SW480 (cell line): Measurements from ENCODE around the gene TMEM250.
A peak's percentile ranks its signal among the peaks of the same experiment; 100 is the strongest.

ENCODE experiments used
- DNase-seq: peaks from one replicate; pipeline ENCODE4 v3.0.0-alpha.2; 2016; ENCODE audit warnings: low spot score

The TMEM250 gene

DNA sequence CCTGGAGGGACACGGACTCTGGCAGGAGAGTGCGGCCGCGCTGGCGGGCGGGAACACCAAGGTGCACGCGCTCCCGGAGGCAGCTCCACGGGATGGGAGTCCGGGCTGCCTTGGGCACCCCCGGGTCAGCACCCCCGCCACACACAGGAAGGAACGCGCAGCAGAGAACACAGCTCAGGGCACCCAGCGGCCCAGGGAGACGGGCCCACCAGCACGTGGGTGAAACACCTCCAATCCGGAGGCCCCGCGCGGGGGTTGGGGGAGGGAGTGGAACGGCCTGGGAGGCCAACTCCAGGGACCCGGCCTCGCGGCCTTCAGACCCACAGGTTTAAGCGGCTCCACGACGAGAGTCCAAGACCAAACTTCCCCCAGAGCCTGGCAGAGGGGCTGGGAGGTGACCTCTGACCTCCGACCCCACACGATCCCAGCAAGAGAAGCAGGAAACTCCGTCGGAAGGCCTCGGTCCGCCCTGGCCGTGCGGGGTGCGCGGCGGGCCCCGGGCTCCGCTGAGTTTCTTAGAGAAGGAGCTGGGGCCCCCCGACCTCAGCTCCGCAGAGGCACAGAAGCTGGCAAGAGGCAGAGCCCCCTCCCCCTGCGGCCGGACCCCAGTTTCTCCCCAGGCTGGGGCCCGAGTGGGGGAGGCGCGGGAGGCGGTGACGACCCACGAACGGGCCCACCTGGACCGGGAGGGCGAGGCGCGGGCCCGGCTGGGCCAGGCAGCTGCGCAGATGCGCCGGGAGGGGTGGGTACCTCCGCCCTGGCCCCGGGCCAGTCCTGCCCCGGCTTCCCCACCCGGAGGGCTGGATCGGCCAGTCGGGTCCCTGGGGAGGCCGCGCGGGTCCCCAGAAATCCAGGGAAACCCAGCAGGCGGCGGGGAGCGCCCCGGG, 24.4 kb downstream of the TMEM250 start:
- peak; percentile 72 for DNase-seq

GRCh38 chr9:136093346-136093986, 25.2 kb downstream of the TMEM250 start:
- DNase-seq: peak; percentile 42

DNA sequence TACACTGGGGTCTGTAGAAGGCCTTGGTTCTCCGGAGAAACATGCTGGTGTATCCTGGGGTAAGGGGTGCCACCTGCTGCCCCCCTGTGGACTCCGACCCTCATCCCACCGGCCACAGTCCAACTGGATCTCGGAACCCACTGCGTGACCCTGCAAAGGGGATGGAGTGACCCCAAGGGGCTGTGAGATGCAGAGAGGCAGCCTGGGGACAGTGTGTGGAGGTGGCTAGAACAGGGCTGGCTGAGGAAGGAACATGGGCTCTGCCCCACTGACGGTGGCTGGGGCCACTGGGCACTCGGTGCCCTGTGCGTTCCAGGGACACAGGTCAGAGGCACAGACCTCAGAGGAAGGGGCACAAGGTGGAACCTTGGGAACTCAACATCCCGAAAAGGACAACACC, 25.9 kb downstream of the TMEM250 start:
- no peak for DNase-seq

DNA sequence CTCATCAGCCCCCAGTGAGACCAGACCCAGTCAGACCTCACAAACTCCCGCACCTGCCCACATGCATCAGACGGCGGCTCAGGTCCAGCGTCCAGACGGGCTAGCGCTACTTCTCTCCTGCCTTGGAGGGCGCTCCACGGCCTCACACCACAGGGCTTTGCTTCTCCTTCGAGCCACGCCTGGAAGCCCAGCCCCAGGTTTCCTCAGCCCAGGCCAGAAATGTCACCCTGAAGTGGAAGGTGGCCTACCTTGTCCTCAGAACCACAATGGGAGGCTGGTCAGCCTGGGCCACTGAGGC, 26.4 kb downstream of the TMEM250 start:
- DNase-seq: no peak

GRCh38 chr9:136091582-136092352, 26.9 kb downstream of the TMEM250 start:
- no peak for DNase-seq

GRCh38 chr9:136090768-136091581, 27.7 kb downstream of the TMEM250 start:
- no peak for DNase-seq

DNA sequence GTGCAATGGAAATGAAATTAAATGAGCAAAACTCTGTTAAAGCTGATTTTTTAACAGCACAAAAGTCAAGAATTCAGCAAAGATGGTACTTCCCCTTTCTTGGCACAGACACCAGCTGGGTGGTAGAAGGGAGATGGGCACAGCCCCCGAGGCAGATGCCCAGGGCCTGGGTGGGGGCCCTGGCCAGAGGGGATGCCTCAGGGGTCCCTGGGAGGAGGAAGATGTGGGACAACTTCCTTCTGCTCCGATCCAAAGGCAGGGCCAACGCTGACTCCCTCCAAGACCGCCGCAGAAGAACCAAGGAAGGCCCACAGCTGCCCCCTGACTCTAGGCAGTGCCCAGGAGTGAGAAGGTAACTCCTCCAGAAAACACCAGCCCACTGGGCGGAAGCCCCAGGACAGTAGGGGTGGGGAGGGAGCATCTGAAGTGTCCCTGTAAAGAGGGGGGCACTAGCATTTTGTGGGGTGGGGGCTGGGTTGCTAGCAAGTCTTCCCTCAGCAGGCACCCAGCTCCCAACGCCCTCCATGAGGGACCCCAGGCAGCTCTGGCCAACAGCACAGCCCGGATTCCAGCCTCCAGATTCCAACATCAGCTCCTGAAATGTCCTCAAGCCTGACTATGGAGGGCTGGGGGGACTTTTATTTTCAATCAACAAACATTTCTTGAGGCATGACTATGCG, 28.5 kb downstream of the TMEM250 start:
- no peak for DNase-seq

GRCh38 chr9:136089697-136090045, 29.0 kb downstream of the TMEM250 start:
- no peak for DNase-seq

DNA sequence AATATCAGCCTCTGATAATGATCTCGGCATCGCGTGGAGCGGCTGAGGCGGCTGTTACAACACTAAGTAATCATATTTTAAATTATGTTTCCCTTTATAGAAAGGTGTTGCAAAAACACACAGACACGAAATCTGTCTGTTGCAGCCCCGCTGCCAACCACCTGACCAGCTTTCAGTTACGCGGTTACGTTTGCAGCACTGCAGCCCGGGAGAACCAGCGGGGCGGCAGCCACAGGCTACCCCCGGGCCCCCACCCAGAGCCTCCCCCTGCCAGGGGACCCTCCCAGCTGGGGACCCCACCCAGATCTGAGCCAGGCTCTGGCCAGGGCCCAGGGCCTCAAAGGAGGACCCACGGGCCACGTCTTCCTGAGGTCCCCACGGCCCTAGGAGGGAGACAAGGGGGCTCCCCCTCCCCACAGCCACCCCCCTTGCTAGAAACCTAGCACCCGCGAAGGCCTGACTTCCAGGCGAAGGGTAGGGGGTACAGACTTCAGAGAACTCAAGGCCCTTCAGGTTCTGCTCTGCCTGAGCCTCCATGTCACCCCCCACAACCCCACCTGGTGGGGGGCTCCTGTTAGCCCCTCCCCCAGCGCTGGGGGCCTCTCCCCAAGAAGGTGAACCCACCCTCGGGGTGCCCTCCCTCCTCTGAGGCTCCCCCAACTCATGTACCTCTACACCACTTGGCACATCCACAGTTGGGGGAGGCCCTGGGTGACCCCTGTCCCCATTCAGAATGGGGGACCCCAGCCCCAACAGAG, 29.6 kb downstream of the TMEM250 start:
- DNase-seq: no peak

- no peak for DNase-seq
Observed at GRCh38 chr9:136088481-136088938, 30.2 kb downstream of the TMEM250 start.

- DNase-seq: no peak
Observed at GRCh38 chr9:136087741-136088480, 30.8 kb downstream of the TMEM250 start.

GRCh38 chr9:136086951-136087740, 31.5 kb downstream of the TMEM250 start:
- DNase-seq: no peak

DNA sequence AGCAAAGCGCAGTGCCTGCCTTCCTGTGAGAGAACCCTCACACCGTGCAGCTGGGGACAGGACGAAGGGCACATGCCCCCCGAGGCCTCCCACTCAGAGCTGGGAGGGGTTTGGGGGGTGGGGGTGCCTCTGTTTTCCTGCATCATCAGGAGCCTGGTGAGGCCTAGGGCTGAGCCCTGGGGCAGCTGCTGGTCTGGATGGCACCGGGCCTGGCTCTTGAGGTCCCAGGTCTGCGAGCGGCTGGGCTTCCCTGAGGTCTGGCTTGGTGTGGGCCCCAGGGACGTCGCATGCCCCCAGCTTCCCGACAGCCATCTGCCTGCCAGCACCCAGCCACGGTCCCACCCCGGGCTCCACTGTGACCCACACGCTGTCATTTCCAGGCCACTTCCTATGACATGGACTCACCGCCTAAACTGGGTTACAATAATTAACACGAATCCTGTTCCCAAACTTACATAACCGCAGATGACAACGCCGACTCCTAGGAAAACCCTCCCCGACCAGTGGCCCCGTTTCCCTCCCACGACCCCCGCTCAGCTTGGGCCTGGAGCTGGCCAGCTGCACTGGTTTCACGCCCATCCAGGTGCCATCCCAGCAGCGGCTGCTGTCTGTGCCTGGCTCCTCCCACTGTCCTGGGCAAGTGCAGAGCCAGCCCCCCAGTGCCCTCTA, 32.3 kb downstream of the TMEM250 start:
- DNase-seq: no peak

DNA sequence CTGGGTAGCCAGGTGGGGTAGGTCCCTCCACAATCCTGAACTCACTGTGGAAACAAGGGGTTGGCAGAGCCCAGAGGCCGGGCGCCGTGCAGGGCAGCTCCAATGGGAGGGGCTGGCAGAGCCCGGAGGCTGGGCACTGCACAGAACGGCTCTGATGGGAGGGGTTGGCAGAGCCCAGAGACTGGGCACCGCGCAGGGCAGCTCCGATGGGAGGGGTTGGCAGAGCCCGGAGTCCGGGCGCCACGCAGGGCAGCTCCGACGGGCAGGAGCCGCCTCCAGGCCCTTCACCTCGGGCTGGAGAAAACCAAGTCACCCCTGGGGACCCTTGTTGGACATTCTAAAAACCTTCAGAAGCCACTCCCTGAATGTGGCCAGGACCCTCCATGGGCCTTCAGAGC, 32.9 kb downstream of the TMEM250 start:
- DNase-seq: no peak

- DNase-seq: no peak
Observed at GRCh38 chr9:136084063-136084944, 34.4 kb downstream of the TMEM250 start.

DNA sequence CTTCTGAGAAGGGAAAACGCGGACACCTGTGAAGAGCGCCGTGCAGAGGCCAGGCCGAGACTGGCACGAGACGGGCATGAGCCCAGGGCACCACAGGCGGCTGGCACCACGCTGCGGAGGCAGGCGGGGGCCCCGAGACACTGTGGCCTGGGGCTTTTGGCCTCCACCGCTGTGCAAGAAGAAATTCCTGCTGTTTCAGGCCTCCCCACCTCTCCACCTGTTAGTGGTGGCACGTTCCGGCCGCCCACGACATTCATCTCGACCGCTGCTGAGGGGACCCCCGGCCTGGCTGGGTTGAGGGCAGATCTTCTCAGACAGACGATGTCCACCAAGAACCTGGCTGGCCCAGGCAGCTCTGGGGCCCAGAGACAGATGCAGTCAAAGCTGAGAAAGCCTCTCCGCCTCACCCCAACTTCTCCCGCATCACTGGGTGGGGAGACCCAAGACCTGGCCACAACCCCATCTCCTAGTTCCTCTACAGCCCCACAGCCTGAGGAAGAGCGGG, 35.1 kb downstream of the TMEM250 start:
- no peak for DNase-seq
